Jurkat, Clone E6-1 (cell line): ENCODE measurements around the gene HOXC9.
"Not testable (repeated sequence)": the region's sequence is repeated elsewhere in the genome, so short reads cannot be mapped to it uniquely, and the experiment has no call there.

ENCODE experiments used
- DNase-seq: peaks from one replicate; pipeline ENCODE4 v3.0.0-alpha.2; 2011; ENCODE audit warnings: low read depth, low spot score
- H3K4me3 ChIP-seq: 2 replicates; pipeline ENCODE4 v1.5.1; 2011; ENCODE audit warnings: mild to moderate bottlenecking, low read length, control low read depth, moderate library complexity

The HOXC9 gene

DNA sequence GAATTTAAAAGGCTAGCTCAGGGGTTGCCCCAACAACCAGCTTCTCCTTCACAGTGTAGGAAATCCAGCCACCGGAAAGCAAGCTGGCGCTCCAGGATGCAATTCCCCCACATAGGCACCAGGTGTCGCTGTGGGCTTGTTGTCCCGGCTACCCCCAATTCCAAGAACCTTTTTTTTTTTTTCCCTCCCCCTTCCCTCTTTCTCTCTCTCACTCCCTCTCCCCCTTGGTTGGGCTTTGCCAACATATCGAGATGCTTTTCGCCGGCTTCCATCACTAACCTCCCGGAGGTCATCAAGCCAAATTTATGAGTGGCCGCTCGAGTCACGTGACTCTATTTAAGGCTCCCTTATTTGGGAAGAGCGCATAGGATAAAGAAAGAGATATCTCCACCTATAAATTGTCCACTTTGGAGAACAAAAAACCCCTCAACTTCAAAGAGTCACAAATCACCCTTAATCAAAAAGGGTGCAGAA lies 32.7 kb downstream of the HOXC9 start, which contains the start of gene HOXC5:
Gene HOXC5 (plus strand): TSS at position 424 of the 474 bp plus-strand sequence. CDS start 73 bp downstream, outside the sequence.
- peak; percentile 47 for DNase-seq
- no peak within 1 kb of the TSS for H3K4me3 ChIP-seq

DNA sequence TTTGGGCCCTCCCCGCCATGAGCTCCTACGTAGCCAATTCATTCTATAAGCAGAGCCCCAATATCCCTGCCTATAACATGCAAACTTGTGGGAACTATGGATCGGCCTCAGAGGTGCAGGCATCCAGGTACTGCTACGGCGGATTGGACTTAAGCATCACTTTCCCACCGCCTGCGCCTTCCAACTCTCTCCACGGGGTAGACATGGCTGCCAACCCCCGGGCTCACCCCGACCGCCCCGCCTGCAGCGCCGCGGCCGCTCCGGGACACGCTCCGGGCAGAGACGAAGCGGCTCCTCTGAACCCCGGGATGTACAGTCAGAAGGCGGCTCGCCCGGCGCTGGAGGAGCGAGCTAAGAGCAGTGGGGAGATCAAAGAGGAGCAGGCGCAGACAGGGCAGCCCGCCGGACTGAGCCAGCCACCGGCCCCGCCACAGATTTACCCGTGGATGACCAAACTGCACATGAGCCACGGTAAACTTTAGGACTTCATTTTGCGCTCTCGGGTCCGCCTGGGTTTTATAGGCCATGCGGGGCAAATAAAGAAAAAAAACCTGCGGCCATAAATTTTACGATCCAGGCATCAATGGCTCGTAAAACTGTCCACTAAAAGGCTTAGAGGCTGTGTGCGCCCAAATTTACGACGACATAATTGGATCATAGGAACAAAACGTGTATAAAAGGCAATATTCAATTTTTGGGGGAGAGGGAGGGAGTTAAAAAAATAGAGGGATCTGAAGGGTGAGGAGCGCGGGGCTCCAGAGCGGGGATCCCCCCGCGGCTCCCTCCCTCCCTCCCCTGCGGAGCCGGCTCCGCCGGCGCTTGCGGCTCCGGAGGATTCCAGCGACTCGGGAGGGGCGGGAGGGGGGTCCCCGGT lies 33.4 kb downstream of the HOXC9 start:
- DNase-seq, result no peak

DNA sequence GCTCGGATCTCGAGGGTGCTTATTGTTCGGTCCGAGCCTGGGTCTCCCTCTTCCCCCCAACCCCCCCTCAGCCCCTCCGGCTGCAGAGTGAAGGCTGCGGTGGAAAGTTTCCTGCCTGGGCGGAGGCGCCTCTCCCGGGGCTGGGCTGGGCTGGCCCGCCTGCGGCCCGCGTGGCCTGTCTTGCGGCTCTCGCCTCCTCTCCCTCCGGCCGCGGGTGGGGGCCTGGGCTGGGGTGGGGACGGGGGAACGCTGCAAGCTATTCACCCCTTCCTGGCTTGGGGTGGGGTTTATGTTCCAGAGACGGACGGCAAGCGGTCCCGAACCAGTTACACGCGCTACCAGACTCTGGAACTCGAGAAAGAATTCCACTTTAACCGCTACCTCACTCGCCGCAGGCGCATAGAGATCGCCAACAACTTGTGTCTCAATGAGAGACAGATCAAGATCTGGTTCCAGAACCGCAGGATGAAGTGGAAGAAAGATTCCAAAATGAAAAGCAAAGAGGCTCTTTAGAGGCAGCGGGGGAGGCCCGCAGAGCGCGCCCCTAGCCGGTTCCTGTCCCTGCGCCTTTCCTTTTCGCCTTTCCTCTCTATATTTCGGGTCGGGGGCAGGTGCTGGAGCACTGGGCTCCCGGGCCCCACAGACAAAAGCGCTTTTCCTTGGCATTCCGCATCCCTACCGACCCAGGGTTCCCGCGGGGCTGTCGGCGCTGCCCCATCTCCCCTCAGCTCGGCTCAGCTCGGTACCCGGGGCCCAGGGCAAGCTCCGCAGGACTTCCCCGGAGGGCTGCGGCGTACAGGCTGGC lies 34.2 kb downstream of the HOXC9 start:
- no peak for DNase-seq
- no peak overlapping the region for H3K4me3 ChIP-seq

More for the DNA sequence above, 33.4 kb downstream of the HOXC9 start:
- no peak overlapping the region for H3K4me3 ChIP-seq

DNA sequence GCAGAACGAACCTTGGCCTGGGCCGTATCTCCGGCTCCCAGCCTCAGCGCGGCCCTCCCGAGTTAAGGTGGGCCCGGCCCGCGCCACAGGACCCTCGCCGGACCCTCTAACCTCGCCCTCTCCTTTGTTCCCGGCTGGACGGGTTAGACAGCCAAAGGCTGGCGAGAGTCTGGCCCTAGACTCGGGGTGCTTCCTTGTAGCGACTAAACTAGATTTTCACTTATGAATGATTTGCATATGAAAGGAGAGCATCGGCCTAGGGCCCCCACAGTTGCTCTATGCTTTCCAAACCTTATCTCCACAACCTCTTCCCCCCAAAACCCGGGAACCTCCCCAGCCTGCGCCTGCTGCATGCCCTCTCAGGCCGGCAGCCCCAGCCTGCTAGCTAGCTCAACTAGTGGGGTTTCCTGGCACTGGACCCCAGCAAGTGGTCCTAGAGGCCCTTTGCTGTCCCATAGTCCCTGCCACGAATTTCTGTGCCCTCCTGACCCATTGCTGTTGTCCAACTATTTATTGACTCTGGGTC lies 34.9 kb downstream of the HOXC9 start:
- H3K4me3 ChIP-seq, result no peak overlapping the region
- no peak for DNase-seq

DNA sequence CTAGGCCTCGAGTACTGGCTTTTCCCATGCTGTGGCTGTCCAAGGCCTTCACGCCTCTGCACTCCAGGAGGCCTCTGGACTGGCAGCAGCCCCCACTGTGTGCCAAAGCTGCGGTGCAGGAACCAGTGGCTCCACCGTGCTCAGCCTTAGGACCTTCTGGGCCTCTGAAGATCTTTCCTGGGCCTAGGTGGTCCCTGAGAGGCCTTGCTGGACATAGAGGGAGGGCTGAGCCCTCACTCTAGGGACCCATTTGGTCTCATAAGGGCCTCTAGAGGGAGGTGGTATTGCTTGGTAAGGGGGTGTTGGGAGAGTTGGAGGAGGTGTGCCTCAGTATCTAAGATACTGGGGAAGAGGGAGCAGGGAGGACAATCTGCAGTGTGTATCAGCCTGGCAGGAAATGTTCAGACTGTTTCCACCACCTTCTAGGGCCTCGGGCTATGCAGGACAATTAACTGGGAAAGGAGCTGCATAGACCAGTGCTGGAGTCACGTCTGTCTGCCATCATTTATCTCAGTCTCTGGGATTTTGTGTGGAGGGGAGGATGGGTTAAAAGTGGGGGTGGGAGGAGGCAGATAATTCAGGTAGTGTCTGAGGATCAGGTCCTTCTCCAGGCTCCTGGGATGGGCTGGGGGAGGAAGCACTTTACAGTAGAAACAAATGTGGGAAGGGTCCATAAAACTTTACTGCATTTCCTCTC lies 35.8 kb downstream of the HOXC9 start:
- H3K4me3 ChIP-seq, result no peak overlapping the region
- no peak for DNase-seq

DNA sequence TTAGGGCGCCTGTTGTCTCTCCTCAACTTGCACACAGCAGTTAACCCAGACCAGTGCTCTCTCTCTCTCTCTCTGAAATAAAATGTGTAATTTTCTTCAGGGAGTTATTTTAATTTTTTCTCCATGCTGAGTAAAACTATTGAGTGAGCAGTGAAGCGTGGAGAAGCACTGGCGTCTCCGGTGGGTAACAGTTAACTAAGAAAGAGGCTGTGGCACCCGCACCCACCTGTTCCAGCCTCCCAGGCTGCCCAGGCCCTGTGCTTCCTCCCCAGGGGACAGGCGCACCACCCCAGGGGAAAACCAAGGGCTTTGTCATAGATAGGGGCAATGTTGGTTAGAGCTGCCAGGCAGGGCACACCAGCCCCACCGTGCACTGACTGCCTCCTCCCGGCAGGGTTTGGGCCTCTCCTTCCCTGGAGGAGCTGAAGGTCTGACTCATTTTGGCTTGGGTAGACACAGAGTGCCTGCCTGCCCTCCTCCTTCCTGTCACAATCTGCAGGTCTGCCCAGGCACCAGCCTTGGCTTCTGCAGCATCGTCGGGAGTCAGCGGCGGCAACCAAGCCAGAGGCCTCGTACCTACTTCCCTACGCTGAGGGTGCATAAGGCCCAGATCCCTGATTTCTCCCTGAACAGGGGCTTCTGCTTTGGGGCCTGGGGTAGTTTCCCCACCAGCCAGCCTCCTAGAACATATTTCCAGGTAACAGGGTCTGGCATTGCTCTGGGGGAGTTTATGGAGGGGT lies 36.8 kb downstream of the HOXC9 start:
- DNase-seq, result no peak
- H3K4me3 ChIP-seq, result no peak overlapping the region

DNA sequence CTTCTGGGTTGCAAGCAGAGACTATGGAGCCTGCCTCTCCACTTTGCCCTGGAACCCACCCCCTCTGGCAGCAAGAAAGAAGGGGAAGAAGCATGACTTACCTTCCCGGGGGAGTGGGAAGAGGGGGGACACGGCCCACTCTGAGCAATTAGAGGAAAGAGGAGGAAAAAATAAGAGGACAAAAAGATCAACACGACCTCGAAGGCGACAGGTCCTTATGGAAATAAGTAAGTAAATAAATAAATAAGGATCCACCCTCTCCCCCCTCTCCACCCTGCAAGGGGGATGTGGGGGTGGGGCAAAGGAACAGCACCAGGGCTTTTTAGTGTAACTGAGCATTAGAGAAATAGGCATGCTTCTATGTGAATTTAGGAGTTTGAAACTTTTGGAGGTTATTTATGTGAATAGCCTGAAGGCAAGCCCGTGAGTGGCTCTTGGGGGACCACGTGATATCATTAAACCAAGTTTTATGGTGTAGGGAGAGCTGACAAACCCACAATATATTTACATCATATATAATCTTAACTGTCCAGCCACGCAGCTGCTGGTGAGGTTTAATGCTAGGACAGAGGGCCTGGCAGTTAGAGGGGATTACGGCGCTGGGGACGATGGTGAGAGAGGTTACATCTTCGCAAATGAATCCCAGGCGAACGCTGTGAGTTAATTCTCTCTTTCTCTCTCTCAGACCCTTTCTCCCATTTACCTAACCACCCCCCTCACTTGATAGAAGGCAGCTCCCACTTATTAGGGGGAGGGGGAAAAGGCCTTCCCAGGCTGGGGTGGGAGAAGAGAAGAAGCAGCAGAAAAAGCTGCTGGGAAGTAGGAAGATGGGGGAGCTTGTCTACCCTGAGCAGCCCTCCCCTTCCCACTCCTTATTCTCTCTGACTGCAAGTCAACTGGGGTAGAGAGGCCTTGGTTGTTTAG lies 37.7 kb downstream of the HOXC9 start:
- DNase-seq, result no peak
- H3K4me3 ChIP-seq, result no peak overlapping the region

DNA sequence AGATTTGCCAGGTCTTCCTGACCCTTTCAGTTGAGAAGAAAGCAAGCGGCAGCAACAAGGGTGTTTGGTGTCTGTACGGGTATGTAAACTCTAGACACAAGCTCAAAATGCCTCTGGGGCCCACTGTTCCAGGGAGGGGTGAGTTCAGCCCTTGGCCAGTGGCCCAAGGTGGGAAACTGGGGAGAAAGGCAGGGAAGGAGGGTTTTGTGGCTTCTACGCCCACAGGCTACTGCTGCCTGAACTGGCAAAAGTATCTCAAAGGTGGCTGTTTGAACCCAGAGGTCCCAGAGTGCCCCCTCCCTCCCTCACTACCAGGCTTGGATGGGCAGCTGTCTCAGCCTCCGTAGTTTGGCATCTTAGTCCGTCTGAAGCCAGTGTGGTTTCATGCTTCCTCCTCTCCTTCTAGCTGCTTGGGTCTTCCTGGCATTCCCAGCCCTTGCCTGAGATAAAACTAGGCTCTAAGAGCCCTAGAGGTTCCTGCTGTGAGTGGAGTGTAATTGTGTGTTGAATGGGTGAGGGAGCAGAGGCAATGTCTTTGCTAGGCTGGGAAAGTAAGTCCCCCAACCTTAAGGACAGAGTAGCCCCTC lies 38.4 kb downstream of the HOXC9 start:
- DNase-seq, result no peak
- H3K4me3 ChIP-seq, result no peak overlapping the region

DNA sequence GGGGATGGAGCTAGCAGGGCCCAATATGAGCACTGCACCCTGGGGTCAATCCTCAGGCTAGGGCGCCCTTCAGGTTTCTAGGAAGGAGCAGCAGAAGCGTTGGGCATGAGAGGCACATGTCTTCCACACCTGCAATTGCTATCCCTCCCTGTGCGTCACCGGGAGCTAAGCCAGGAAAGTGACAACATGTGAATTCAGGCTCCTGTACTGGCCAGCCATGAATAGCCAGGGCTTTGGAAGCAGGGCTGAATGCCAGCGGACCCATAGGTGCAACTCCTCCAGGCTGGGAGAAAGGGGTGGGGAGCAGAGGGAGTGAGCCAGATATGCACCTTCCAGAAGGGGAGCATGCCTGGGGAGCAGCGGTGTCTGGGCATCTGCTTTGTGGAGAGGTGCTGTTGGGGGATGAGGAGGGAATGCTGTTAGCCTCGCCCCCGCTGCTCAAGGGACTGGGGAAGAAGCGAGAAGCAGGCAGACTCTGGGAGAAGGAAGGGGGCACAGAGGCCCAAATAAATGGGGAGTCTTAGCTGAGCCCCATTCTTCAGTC lies 39.0 kb downstream of the HOXC9 start:
- DNase-seq, result no peak
- H3K4me3 ChIP-seq, result no peak overlapping the region

DNA sequence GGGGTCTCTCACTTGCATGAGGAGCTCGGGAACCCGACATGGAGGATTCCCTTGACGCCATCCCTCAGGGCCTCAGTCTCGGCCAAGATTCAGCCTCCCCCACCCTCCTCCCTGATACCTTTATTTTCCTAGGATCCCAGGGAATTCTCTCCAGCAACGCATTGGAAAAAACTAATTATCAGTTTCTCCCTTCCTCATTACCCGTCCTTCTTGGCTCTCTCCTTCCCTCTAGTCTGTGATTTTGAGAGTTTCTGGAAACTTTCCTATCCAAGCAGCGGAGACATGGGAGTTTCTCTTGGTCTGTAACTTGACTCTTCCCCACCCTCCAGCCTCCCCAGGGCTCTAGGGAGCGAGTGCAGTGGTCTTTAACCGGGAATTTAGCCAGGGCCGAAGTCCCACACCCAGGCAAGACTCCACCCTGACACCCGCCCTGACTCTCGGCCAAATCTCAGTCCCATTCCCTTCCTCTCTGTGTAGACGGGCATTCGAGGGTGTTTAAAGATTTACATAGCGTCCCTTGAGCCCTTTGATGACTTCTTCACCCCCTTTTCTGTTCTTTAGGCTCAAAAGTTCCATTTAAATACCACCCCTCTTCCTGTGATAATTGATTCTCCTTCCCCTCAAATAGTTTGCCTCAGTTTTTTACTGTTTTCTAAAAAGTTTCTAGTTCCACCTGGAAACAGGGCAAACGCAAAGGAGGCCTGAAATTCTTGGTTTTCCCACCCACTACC lies 39.6 kb downstream of the HOXC9 start:
- no peak for DNase-seq
- H3K4me3 ChIP-seq, result no peak overlapping the region

DNA sequence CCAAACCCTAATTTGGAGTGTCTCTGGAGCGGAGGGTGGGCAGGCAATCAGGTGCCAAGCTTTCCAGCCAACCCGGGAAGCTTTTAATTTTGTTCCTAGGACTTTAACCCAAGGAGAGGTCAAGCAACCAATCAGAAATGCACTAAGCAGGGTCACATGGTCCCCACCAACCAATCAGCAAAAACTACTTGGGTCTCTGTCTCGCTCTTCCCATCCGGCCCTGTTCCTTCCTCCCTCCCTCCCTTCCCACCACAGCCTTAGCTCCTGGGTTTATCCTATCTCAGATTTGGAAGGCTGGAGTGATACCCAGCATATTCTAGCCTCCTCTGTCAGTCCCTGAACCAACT lies 40.2 kb downstream of the HOXC9 start:
- H3K4me3 ChIP-seq, result no peak overlapping the region; the same call in 1 of the 2 replicates
- no peak for DNase-seq

DNA sequence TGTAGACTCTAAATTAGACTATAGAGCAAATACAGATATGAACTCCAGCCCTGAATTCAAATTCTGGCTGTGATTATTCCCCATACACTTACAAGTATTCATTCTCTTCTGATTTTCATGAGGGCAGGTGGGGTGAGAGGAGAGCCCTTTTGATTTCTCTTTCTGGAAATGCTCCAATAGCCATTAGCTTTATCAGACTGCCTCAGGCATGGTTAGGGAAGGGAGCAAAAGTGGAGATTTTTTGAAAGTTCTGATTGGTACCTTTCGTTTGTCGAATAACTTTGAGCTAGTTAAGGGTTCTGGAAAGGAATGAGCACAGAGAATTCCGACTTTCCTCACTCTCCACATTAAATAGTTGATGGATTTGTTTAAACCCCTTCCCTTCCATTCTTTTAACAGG lies 40.7 kb downstream of the HOXC9 start:
- no peak overlapping the region for H3K4me3 ChIP-seq
- no peak for DNase-seq

DNA sequence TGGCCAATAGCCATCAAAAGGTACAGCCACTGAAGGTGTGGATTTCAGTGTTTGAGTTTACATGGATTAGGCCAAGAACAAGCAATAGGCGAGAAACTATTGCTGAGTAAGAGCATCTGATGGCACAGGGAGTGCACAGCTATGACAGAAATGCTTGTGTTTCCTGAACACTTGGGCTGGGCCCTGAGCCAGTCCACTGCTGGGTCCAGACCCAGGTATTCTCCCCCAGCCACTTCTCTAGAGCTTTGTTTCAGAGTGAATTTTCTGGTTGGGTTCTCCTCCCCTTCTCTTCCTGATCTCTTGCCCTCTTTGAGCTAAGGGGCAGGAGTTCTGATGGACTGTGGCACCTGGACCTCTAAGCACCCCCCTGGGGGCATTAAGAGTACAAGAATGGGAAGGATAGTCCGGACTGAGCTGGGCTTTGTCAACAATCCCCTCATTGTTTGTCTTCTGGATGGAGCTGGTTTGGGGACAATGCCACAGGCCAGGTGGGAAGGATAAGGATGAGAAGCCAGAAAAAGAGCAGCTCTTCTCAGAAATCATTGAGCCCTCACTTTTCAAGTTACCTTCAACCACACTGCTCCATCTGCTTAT lies 41.2 kb downstream of the HOXC9 start:
- no peak overlapping the region for H3K4me3 ChIP-seq
- no peak for DNase-seq

DNA sequence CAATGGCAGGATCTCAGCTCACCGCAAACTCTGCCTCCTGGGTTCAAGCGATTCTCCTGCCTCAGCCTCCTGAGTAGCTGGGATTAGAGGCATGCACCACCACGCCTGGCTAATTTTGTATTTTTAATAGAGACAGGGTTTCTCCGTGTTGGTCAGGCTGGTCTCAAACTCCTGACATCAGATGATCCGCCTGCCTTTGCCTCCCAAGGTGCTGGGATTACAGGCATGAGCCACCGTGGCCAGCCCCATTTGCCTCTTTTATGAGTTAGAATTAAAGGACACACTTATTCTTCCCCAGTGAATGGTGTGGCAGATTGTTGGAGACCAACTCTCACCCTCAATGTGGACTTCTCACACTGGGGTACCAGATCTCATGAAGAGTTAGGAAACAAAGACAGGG lies 42.1 kb downstream of the HOXC9 start:
- DNase-seq, result not testable (repeated sequence)

DNA sequence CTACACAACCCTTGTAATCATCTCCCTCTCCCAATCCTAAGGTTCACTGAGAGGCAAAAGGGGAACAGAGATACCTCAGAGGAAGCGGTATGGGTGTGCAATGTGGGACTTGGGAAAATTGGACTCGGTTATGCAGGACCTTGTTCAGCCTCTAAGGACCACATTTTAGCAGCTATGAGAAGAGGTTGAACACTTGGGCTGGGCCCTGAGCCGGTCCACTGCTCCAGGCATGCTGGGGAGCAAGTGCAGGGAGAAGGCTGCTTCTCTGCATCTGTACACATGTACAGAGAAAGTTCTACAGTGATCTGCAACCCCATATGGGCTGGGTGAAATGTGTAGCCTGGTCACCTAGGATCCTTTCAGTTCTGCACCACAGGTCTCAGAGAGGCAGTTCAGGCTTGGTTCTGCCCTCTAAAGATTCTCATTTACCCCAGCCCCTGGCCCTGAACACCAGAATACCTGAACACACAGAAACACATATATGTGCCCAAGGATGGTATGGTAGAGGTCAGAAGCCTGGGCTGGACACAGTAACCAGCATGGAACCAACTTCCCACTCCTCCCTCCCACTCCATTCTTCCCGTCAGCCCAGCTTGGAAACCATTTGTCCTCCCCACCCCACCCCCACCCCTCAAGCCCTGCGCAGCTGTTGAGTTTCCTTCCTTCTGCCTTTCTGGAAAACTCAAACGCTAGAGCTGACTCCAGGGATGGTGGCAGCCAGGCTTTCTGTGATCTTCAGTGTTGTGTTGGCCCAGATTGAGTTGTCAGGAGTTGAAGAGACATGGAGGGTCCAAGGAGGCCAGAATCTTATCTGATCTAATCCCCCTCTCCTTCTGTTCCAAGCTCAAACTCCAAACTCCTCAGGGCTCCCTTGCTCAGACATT lies 43.3 kb downstream of the HOXC9 start:
- no peak for DNase-seq
- H3K4me3 ChIP-seq, result no peak overlapping the region

More for the DNA sequence above, 42.1 kb downstream of the HOXC9 start:
- not testable (repeated sequence) for H3K4me3 ChIP-seq
